Measurements from ENCODE around the gene ZMPSTE24.
"Not testable (repeated sequence)": the region's sequence is repeated elsewhere in the genome, so short reads cannot be mapped to it uniquely, and the experiment has no call there.

Gene ZMPSTE24

DNA sequence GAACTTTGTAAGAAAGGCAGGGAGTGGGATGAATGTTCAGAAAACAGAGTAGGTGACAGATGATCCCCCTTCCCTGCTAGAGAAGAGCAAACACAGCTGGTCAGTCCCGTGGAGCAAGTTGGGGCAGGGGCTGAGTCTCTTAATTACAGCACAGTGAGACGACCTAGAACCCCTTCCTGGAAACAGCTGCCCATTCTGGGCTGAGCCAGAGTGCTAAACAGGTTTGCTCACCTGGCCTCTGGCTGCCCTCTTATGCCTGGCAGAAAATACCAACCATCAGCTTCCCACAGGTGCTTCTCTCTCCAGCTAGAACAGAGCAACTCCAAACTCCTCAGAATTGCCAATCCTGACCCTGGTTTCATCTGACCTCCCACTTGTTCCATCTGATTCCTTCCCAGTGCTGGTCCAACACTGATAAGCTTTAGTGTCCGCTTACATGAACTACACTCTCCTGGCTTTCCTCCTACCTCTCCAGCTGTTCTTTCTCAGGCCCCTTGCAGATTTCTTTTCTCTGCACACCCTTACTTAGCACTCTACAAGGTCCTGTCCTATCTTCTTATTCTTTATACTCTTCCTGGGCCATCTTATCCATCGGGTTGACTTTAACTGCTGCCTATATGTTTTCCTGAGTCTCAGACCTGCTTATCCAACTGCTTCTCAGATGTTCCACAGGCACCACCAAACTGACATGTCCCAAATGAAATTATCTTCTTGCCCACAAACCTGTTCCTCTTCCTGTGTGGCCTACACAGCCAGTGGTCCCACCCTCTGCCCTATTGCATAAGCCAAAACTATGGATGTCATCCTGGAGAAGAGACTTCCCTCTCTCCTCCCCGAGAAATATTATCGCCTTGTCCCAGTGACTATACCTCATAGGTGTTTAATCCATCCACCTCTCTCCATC is 81.6 kb downstream of the ZMPSTE24 start:
- DNase-seq (ENCODE audit: extremely low read depth, low read depth), result no peak

GRCh38 chr1:40341491-40342380 is 83.7 kb downstream of the ZMPSTE24 start:
- TF ChIP-seq, protein P1, sequence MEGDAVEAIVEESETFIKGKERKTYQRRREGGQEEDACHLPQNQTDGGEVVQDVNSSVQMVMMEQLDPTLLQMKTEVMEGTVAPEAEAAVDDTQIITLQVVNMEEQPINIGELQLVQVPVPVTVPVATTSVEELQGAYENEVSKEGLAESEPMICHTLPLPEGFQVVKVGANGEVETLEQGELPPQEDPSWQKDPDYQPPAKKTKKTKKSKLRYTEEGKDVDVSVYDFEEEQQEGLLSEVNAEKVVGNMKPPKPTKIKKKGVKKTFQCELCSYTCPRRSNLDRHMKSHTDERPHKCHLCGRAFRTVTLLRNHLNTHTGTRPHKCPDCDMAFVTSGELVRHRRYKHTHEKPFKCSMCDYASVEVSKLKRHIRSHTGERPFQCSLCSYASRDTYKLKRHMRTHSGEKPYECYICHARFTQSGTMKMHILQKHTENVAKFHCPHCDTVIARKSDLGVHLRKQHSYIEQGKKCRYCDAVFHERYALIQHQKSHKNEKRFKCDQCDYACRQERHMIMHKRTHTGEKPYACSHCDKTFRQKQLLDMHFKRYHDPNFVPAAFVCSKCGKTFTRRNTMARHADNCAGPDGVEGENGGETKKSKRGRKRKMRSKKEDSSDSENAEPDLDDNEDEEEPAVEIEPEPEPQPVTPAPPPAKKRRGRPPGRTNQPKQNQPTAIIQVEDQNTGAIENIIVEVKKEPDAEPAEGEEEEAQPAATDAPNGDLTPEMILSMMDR (IDR thresholded peaks at IDR 0.05; ENCODE audit: low read depth, low read length, missing control alignments), result no peak
- no peak for DNase-seq (ENCODE audit: extremely low read depth, low read depth)
- no peak overlapping the region for H3K4me3 ChIP-seq (replicated peaks; ENCODE audit: low read depth, low read length)

More for the DNA sequence above, 81.6 kb downstream of the ZMPSTE24 start:
- TF ChIP-seq, protein P1 (IDR thresholded peaks at IDR 0.05; ENCODE audit: low read depth, low read length, missing control alignments), result no peak
- no peak overlapping the region for H3K4me3 ChIP-seq (replicated peaks; ENCODE audit: low read depth, low read length)

- not testable (repeated sequence) for DNase-seq (ENCODE audit: extremely low read depth, low read depth); H3K4me3 ChIP-seq (replicated peaks; ENCODE audit: low read depth, low read length)
These were observed 84.3 kb downstream of the ZMPSTE24 start for GRCh38 chr1:40342381-40342717.
